GM21528 (cell line): ENCODE results near the gene TSPAN18.

Experiments used
- ATAC-seq: cut with Tn5 transposase; IDR thresholded peaks from one replicate; pipeline ENCODE4 v1.9.1; 2021; ENCODE audit warnings: mild to moderate bottlenecking, moderate library complexity; ENCODE audit not compliant: unreplicated experiment, low FRiP score

TSPAN18 gene

GRCh38 chr11:44736791-44737190, 10.0 kb downstream of the TSPAN18 start:
- no peak for ATAC-seq

- ATAC-seq, result no peak
These were observed 10.7 kb downstream of the TSPAN18 start for GRCh38 chr11:44737245-44738085.

- ATAC-seq, result no peak
These were observed 12.0 kb downstream of the TSPAN18 start for GRCh38 chr11:44738791-44739190.

- no peak for ATAC-seq
These were observed 14.2 kb downstream of the TSPAN18 start for GRCh38 chr11:44740967-44741366.

GRCh38 chr11:44741976-44742375, 15.2 kb downstream of the TSPAN18 start:
- ATAC-seq, result no peak

- no peak for ATAC-seq
These were observed 15.9 kb downstream of the TSPAN18 start for GRCh38 chr11:44742508-44743246.

GRCh38 chr11:44743326-44743725, 16.6 kb downstream of the TSPAN18 start:
- no peak for ATAC-seq

GRCh38 chr11:44743959-44744557, 17.3 kb downstream of the TSPAN18 start:
- ATAC-seq, result no peak

- ATAC-seq, result no peak
These were observed 20.1 kb downstream of the TSPAN18 start for GRCh38 chr11:44746894-44747293.

- ATAC-seq, result no peak
These were observed 20.6 kb downstream of the TSPAN18 start for GRCh38 chr11:44747316-44747715.

- no peak for ATAC-seq
These were observed 21.1 kb downstream of the TSPAN18 start for GRCh38 chr11:44747836-44748235.

GRCh38 chr11:44748606-44749005, 21.8 kb downstream of the TSPAN18 start:
- ATAC-seq, result no peak

- ATAC-seq, result no peak
These were observed 22.4 kb downstream of the TSPAN18 start for GRCh38 chr11:44749189-44749588.

GRCh38 chr11:44750551-44751465, 24.0 kb downstream of the TSPAN18 start:
- no peak for ATAC-seq

- ATAC-seq, result no peak
These were observed 25.5 kb downstream of the TSPAN18 start for GRCh38 chr11:44752300-44752699.

GRCh38 chr11:44752713-44753112, 26.0 kb downstream of the TSPAN18 start:
- no peak for ATAC-seq

GRCh38 chr11:44753961-44754645, 27.3 kb downstream of the TSPAN18 start:
- no peak for ATAC-seq

GRCh38 chr11:44754876-44755555, 28.3 kb downstream of the TSPAN18 start:
- ATAC-seq, result no peak
